NCI-H748 treated with DMSO at 0.1 percent for 48 hours (cell line): Measurements from ENCODE around the gene LRMDA.

Source experiments
- DNase-seq: peaks from one replicate; lab custom pipeline; 2025; lab: John Stamatoyannopoulos, UW

The LRMDA gene

DNA sequence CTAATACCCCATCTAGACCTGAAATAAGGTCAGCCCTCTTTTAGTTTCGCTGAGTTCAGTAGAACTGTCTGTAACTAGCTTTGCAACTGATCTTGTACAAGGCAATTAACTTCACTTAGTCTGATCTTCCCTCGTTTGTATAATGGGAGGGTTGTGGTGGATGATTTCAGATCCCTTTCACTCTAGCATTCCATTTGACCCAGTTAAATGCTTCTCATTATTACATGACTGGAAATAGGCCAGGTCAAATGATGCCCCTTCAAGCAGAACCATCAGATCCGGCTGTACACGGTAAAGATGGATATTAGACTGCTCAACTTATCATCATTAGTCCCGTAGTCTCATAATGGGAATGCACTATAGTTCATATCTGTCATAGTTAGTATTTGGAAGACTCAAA, 1009.0 kb downstream of the LRMDA start:
- DNase-seq = no peak

DNA sequence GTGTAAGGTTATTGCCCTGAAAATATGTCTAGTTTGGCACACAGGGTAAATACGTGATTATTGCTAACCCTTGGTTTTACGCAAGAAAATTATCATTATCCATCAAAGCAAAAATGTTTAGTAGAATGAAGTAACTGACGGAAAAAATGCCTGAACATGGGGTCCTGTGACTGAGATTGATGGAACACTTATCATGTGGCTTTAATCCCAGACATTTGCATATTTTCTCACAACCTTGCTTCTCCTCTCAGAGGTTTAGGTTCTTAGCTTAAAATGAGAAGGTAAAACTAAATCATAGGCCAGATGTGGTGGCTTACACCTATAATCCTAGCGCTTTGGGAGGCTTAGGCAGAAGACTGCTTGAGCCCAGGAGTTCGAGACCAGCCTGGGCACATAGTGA, 1010.7 kb downstream of the LRMDA start:
- DNase-seq = no peak

DNA sequence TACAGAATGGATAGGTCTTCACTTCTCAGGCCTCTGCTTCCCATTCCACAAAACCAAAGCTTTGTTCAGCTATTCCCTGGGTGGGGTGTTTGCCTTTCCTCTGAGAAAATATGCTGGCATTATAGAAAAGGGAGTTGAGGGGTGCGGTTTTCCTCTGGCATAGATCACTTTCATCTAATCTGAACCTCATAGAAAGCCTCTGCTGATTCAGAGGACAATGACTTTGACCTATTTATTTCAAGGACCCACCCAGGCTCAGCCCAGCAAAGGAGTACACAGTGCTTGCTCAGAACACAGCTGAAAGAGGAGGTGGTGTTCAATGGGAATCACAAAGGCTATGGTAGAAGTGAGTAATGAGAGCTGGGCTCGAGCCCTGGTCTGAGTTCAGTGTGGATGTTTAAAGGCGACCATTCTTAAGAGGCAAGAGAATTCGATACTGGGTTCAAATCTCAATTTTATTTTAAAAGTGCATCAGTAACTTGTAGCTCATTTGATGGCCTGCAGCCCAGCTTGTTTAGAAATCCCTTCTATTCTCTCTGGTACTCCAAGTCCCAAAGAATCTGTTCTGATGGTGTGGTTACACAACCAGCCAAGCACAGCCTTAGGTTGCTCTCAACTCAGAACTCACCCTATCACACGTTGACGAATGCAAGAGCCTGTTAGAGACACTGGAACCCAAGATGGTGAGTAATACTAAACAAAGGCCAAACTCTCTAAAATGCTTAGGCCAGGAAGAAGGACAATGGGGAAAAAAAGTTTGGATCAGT, 1012.8 kb downstream of the LRMDA start:
- DNase-seq = no peak

DNA sequence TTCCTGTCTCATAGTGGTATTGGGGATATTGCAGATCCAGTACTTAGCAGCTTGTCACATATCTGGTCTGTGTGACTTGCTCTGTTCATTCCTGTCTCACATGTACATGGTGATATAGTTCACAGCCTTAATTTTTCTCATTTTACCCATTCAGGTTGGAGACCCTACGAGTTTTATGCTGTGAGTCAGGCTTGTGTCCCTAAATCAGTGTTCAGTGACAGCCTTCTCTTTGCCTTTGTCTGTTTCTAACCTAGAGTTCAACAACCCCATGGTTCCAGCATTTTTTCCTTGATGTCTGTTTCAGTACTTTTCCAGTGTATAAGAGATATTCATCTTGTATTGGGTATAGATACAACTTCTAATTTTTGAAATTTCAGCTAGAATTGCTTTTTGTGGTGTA, 1016.2 kb downstream of the LRMDA start:
- no peak for DNase-seq

DNA sequence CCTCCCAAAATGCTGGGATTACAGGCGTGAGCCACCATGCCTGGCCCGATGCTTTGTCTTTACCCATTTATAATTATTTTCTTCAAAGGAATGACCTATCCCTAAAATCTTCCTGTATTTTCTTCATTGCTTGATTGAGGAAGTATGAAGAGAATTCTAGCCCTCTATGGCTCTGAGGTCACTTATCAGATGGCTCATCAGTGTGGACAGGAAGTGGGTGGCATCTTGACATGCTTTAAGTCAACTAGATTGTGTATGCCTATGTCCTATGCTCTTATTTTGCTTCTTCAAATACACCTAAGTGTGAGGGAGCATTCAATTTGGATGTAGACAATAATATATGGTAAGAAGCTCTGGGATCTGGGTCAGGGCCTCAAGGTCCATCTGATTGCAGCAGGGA, 1020.5 kb downstream of the LRMDA start:
- DNase-seq = no peak

DNA sequence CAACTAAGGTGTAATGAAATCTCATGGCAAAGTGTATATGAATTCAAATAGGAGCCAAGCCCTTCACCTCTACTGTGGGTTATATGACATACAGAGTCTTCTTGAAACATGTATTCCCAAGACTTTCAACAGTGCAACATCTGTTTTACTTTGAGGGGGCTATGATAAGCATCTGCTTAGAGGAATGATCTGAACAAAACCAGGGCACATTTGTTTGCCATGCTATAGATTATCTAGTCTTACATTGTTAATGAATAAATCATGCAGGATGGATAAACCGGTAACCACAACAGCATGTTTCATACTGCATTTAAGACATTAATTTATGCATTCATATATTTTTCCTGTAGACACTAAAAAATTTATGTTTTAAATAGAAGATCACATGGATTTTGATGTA, 1021.9 kb downstream of the LRMDA start:
- DNase-seq = no peak

DNA sequence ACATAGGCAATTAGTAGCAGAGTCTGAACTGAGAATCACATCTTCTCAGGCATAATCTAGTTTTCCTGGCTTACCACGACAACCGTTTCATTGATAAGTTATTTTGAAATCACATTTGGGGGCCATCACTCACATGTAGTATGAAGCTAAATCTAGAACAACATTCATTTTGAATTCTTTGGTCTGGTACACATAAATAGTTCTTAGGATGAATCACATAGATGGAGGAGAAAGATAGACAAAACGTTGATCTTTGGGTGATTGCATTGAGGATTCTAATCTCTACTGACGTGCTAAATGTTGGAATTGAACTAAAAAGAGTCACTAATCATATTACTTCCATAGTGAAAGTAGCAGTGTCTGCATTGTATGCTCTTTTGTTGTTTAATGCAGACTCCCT, 1022.6 kb downstream of the LRMDA start:
- no peak for DNase-seq

DNA sequence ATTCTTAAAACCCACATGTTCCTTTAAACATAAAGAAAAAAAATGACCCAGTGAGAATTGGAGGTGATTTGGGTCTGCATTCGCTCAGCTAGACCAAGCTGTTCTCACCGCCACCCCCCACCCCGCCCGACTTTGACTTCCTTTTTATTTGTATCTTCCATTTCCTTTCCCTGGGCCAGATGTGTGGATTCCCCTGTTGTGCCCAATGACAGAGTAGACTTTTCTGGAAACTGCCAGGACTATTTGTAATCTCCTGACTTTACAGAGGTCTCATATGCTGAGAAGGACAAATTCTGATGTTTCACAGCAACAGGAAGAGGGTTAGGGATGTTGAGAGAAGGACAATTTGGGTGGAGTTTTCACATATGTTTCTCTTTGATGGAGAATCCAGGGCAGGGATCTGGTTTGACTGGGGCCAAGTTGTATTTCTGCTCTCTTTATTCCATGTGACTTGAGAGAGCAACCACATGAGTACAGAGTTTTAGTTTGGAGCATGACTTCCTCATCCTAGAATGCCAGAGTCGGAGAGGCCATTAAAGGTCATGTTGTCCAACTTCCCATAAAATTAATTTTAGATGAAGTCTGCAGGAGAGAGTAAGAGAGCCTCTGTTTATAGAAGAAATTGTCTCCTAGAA, 1023.2 kb downstream of the LRMDA start:
- DNase-seq = no peak

DNA sequence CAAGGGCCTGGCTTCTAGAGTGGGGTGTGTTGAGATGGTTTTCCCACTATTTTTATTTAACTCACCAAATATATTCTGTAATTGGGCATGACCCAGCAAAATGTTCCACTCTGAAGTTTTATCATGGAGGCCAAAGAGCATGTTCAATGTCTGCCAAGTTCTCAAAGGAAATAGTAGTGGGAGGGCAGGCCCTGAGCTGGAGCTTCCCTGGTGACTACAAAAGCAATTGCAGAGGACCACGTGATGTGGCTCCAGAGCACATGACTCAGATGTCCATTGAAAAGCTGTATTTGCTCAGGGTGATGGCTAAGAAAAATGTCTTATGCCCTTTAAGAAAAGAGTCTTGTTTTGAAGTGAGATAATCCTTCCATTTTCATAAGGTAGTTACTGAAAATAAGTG, 1024.8 kb downstream of the LRMDA start:
- no peak for DNase-seq

DNA sequence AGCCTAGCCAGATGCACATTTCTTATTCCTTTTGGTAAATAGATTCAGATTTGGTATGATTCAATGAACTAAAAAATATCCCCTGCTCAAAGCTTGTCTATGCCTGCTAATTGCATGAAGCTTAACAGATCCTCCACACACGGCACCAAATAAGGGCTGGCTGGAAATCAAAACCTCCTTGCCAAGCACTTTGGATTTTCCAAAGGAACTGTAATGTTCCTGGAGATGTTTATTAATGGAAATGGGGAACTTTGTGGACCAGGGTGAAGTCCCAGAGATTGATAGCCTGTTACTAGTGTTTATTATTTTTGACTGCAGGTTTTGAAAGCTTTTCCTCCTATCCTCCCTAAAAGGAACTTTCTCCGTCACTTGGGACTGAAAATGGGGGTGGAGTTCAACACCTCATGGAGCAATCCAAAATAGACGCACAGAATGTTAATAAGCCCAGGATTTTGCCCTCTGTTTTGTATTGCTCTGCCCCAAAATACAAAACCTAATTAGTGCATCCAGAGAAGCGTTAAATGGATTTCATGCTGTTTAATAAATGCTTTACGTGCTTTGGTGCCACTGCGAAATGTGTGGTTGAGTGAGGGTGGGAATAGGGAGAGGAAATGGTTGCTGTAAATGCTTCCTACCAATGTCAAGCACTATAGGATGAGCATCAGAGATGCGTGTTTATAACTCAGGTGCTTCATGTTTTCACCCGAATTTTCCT, 1027.7 kb downstream of the LRMDA start:
- no peak for DNase-seq

DNA sequence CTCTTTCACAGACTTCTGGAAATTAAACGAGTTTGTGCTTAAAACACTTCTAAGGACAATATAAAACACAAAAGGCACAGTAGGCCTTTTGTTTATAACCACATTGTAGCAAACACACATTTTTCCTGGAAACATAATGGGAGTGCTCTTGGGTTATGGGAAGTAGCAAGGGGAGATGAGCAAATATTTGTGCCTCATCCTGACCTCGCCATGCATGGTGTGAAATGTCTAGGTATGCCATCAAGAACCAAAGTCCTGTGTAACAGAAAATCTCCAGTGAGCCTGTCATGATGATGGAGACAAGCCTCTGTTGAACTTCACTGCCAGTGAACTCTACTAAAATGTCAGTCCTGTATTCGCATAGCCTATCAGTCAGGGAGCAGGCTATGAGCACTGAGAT, 1029.6 kb downstream of the LRMDA start:
- no peak for DNase-seq

DNA sequence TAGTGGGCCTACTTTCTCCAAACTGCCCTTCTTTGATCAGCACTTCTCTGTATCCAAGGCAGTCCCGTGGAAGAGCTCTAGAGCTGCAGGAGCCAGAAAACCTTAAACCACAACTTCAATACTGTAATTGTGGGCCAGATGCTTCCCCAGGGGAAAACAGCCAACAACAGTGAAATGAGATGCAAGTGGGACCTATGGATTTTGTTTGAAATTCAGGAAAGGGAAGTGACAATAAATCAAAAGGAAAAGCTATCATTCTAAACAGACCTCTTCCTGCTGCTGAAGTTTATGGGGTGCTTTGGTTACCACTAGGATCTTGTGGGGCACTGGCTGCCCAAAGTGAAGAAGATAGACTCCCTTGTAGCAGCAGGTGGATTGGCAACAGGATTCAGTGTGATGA, 1031.7 kb downstream of the LRMDA start:
- no peak for DNase-seq

DNA sequence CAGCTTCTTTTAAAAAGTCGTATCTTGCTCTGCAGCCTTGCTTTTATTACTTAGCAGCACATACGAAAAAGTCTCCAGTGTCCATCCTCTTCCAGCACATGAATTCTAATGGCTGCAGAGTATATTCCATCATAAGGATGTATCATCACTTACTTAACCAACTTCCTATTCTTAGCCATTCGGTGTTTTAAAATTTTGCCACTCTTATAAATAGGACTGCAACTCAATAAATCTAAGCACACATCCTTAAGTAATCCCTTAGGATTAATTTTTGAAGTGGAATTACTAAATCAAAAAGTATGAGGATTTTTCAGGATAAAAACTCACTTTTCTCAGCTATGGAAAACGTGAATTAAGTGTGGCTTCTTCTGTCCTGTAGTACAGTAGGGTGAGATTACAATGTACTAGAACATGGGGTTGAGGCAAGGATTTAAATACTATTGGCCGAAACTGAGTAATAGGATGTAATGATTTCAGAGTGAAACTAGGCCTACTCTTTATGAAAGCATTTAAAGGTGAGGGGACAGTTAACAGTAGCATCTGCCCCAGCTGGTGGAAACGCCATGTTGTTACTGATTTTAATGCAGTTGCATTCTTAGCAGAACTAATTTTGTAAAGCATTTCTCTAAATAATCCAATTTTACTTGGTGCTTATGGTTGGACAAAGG, 1035.5 kb downstream of the LRMDA start:
- no peak for DNase-seq

DNA sequence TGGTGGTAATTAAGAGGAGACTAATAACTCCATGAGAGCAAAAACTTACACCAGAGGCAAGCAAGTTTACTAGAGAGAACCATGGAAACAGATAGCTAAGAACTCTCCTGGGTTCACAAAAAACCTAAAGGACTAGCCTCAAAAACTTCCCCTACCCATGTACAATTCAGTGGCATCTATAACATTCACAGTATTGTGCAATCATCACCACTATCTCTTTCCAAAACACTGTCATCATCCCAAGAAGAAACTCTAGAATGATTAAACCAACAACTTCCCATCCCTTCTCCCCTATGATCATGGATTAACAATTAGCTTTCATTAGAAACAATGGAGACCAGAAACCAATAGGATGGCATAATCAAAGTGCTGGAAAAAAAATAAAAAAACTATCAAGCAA, 1038.3 kb downstream of the LRMDA start:
- DNase-seq = no peak

DNA sequence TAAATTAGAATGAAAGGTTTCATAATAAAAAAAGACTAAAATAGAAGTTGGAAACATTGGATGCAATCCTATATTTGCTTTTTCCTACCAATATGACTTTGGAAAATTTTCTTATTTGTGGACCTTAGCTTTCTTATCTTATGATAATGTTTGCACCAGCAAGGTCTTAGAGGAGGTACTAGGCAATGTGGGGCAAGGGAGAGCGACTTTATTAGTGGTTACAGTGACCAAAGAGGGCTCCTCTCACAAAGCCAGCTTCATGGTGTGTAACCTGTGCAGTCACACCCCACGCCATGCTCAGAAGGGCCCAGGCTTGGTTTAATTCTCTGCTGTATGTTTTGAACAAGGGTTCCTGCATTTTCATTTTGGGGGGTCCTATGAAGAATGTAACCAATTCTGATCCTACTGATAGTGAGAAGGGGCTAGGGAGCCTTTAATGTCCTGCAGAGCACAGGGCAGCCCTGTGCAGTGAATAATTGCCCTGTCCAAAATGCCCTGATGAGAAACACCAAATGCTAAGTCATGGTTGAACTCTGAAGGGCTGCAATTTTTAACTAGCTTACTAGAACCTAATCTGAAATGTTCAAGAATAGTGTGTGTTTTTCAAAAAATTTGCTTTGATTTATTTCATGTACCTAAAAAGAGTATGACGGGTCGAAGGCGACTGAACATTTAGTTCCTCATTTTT, 1047.8 kb downstream of the LRMDA start:
- no peak for DNase-seq

DNA sequence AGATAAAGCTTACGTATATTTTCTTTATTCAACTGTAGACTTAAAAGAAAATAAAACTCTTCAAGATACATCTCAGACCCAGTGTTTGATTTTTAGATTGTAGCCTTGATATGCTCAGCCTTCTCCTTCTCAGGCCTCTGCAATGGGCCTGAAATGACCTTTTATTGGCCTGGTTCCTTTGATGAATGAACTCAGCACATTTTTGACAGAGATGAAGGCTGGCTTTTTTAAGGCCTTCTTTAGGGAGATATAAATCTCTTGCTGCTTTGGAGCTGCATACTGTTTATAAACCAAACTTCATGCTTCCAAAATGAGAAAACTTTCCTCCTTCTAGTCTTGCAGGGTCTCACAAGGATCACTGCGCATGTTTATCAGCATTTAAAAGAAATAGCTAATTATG, 1049.8 kb downstream of the LRMDA start:
- DNase-seq = no peak

DNA sequence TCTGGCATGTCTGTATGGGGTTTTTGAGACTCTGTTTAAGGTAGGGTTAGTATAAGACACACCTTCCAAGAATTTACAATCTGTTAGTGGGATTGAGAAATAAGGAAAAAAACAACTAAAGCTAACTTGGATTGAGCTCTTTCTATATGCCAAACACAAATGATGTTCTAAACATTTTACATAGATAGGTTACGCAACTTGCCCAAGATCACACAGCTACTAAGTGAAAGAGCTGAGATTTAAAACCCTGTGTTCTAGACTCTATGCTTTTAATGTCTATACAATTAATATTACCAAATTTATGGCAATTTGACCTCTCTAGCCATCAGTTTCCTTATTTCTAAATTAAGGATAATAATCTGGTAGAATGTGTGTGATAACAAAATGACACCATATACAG, 1056.2 kb downstream of the LRMDA start:
- DNase-seq = no peak

DNA sequence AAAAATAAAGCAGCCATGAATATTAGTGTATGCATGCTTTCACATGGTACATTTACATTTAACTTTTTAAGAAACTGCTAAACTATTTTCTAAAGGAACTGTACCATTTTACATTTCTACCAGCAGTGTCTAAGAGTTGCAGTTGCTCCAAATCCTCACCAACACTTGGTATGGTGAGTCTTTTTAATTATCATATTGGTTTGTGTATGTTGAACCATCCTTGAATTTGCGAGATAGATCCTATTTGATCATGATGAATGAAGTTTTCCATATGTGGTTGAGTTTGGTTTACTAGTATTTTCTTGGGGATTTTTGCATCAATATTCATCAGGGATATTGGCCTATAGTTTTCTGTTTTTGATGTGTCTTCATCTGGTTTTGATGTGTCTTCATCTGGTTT, 1057.2 kb downstream of the LRMDA start:
- DNase-seq = no peak

DNA sequence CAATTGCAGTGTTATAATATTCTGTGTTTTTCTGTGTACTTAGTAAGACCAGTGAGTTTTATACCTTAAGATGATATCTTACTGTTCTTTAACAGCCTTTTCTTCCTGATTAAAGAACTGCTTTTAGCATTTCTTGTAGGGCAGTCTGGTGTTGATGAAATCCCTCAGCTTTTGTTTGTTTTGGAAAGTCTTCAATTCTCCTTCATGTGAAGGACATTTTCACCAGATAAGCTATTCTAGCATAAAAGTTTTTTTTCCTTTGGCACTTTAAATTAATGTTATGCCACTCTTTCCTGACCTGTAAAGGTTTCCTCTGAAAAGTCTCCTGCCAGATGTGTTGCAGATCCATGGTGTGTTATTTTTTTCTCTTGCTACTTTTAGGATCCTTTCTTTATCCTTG, 1059.8 kb downstream of the LRMDA start:
- no peak for DNase-seq

DNA sequence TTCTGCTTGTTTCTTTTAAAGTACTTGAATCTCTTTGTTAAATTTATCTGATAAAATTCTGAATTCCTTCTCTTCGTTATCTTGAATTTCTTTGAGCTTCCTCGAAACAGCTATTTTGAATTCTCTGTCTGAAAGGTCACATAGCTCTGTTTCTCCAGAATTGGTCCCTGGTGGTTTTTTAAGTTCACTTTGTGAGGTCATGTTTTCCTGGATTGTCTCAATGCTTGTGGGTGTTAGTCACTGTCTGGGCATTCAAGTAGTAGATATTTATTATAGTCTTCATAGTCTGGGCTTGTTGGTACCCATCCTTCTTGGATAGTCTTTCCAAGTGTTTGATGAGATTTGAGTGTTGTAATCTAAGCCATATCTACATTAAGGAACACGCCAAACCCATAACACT, 1060.6 kb downstream of the LRMDA start:
- no peak for DNase-seq

DNA sequence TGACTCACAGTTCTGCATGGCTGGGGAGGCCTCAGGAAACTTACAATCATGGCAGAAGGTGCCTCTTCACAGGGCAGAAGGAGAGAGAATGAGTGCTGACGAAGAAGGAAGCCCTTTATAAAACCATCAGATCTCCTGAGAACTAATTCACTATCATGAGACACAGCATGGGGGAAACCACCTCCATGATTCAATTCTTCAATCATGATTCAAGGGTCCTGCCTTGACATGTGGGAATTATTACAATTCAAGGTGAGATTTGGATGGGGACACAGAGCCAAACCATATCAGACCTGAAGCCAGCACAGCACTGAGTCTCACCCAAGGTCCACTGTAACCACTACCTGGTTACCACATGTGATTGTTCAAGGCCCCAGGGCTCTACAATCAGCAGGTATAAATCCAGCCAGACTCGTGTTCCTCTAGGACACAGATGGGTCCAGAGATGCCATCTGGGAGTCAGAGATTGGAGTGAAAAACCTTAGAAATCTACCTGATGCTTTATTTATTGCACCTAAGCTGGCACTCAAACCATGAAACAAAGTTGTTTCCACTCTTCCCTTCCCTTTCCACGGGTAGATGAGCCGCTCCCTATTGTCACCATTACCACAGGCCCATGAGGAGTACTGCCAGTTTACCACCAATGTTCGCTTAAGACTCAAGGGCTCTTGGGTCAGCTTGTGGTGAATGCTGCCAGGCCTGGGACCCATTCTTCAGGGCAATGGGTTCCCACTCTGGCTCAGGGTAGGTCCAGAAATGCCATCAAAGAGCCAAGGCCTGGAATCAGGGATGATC, 1061.5 kb downstream of the LRMDA start:
- DNase-seq = no peak
